ENCODE data around the gene STXBP4. TPM values are rescaled to one million over a fixed set of nuclear protein-coding genes. Genes with fewer than 3 reads are reported as not detected.

Gene STXBP4
- total RNA-seq, 2 experiments from 2014 or later, result 5.1 to 5.4 TPM

DNA sequence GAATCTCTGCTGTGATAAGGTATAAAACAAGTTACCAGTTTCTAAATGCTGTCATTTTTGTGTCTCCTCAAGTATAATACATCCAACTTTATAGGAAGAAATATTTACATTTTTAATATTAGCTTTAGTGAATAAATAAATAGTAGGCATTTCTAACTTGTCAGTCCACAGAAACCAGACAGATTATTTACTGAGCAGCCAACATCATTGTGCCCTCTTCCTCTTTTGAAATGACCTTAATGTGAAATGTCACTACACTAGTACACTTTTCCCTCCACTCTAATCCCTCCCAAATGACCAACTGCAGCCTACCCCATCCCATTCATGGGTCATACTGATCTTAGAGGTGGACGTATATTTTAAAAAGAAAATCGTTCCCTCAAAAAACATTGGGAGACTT lies 9.2 kb downstream of the STXBP4 start:
- TF ChIP-seq, protein P1, sequence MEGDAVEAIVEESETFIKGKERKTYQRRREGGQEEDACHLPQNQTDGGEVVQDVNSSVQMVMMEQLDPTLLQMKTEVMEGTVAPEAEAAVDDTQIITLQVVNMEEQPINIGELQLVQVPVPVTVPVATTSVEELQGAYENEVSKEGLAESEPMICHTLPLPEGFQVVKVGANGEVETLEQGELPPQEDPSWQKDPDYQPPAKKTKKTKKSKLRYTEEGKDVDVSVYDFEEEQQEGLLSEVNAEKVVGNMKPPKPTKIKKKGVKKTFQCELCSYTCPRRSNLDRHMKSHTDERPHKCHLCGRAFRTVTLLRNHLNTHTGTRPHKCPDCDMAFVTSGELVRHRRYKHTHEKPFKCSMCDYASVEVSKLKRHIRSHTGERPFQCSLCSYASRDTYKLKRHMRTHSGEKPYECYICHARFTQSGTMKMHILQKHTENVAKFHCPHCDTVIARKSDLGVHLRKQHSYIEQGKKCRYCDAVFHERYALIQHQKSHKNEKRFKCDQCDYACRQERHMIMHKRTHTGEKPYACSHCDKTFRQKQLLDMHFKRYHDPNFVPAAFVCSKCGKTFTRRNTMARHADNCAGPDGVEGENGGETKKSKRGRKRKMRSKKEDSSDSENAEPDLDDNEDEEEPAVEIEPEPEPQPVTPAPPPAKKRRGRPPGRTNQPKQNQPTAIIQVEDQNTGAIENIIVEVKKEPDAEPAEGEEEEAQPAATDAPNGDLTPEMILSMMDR (IDR thresholded peaks at IDR 0.05), result no peak
- ChIA-PET POLR2A (no interaction called here), CTCF (no interaction called here)
- no peak overlapping the region for H3K27ac ChIP-seq (ENCODE audit: low read depth in 1 of 2, low read length in 2 of 2)
- Mint-ChIP-seq H3K27ac (no peak overlapping the region), H3K4me3 (no peak overlapping the region), H3K36me3 (ENCODE audit: low read depth) (no peaks in the 10 kb centered on the region), H3K27me3 (no peaks in the 10 kb centered on the region), H3K4me1 (ENCODE audit: low read depth) (no peaks in the 10 kb centered on the region), H3K9me3 (no peaks in the 10 kb centered on the region)
- ATAC-seq (ENCODE audit: poor library complexity) (no peak), DNase-seq (no peak)
- intact Hi-C loops (cut with DNase I, micrococcal nuclease), result no loop called here
- no peaks in the 10 kb centered on the region for H3K27me3 ChIP-seq (ENCODE audit: control insufficient read depth in 1 of 2, insufficient read depth in 2 of 2, low read length in 2 of 2)
- H3K36me3 ChIP-seq (ENCODE audit: insufficient read depth, low read length), result no peaks in the 10 kb centered on the region
- no peaks in the 10 kb centered on the region for H3K9me3 ChIP-seq (ENCODE audit: control insufficient read depth in 1 of 2, insufficient read depth in 1 of 2, low read length in 2 of 2)
- no peak overlapping the region for H3K4me3 ChIP-seq (ENCODE audit: low read length)
- H3K4me1 ChIP-seq (ENCODE audit: insufficient read depth, low read length), result no peaks in the 10 kb centered on the region

DNA sequence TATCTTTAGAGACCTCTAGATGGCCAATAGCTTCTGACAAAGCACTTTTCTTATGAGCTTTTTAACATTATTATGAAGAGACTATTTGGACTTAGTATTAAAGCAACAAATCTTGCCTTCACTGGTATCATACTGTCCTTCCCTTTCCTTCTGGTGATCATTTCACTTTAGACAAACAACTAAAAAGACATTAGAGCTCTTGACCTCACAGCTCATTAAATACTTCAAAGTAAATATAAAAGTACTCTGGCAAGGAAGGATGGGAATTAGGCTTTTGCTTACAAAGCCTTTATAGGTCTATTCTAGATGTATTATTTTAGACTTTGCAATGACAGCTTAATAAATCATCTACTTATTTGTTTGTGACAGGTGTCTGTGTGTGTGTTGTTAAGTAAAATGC lies 11.1 kb downstream of the STXBP4 start:
- intact Hi-C loops (cut with DNase I, micrococcal nuclease), result no loop called here
- H3K4me1 Mint-ChIP-seq (ENCODE audit: low read depth), result no peaks in the 10 kb centered on the region
- no peak overlapping the region for H3K27ac ChIP-seq (ENCODE audit: low read depth in 1 of 2, low read length in 2 of 2)
- no peaks in the 10 kb centered on the region for H3K36me3 Mint-ChIP-seq (ENCODE audit: low read depth)
- ChIA-PET CTCF (interaction anchor here (1.3 kb wide), 1 partner anchor 14 kb away, joined by 3 read pairs; no protein-coding TSS in a partner anchor), POLR2A (no interaction called here)
- DNase-seq (no peak), ATAC-seq (ENCODE audit: poor library complexity) (no peak)
- no peak overlapping the region for H3K27ac Mint-ChIP-seq
- no peaks in the 10 kb centered on the region for H3K4me1 ChIP-seq (ENCODE audit: insufficient read depth, low read length)
- no peaks in the 10 kb centered on the region for H3K9me3 Mint-ChIP-seq
- H3K9me3 ChIP-seq (ENCODE audit: control insufficient read depth in 1 of 2, insufficient read depth in 1 of 2, low read length in 2 of 2), result no peaks in the 10 kb centered on the region
- H3K4me3 Mint-ChIP-seq, result no peak overlapping the region
- no peaks in the 10 kb centered on the region for H3K27me3 ChIP-seq (ENCODE audit: control insufficient read depth in 1 of 2, insufficient read depth in 2 of 2, low read length in 2 of 2)
- TF ChIP-seq, protein P1 (IDR thresholded peaks at IDR 0.05), result no peak
- no peaks in the 10 kb centered on the region for H3K27me3 Mint-ChIP-seq
- no peak overlapping the region for H3K4me3 ChIP-seq (ENCODE audit: low read length)
- H3K36me3 ChIP-seq (ENCODE audit: insufficient read depth, low read length), result no peaks in the 10 kb centered on the region

DNA sequence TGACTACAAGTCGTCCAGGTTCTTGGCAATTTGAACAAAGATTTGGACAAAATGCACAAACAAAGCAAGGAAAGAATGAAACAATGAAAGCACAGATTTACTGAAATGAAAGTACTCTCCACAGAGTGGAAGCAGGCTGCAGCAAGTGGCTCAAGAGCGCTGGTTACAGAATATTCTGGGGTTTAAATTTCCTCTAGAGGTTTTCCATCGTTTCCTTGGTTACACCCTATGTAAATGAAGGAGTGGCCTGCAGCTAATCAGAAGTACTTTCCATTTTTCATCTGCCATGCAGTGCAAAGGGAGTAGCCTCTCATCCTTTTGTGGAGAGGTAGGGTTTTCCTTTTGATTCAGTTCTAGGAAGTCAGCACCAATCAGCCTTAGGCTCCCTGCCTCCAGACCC lies 11.8 kb downstream of the STXBP4 start:
- ATAC-seq (ENCODE audit: poor library complexity) (no peak), DNase-seq (no peak)
- ChIA-PET POLR2A (no interaction called here), CTCF (interaction anchor here (1.3 kb wide), 1 partner anchor 13 kb away, joined by 3 read pairs; no protein-coding TSS in a partner anchor)
- Mint-ChIP-seq H3K9me3 (no peaks in the 10 kb centered on the region), H3K4me1 (ENCODE audit: low read depth) (no peaks in the 10 kb centered on the region), H3K4me3 (no peak overlapping the region), H3K27ac (no peak overlapping the region), H3K36me3 (ENCODE audit: low read depth) (peaks cover under 1% of the 10 kb centered on the region), H3K27me3 (no peaks in the 10 kb centered on the region)
- intact Hi-C loops (cut with DNase I, micrococcal nuclease), result no loop called here
- Histone ChIP-seq H3K9me3 (ENCODE audit: control insufficient read depth in 1 of 2, insufficient read depth in 1 of 2, low read length in 2 of 2) (no peaks in the 10 kb centered on the region), H3K36me3 (ENCODE audit: insufficient read depth, low read length) (no peaks in the 10 kb centered on the region), H3K4me3 (ENCODE audit: low read length) (no peak overlapping the region), H3K27me3 (ENCODE audit: control insufficient read depth in 1 of 2, insufficient read depth in 2 of 2, low read length in 2 of 2) (no peaks in the 10 kb centered on the region), H3K27ac (ENCODE audit: low read depth in 1 of 2, low read length in 2 of 2) (no peak overlapping the region), H3K4me1 (ENCODE audit: insufficient read depth, low read length) (no peaks in the 10 kb centered on the region)
- TF ChIP-seq, protein P1 (IDR thresholded peaks at IDR 0.05), result no peak
